WTC11 (cell line): ENCODE data around the gene LBH. TPM values are rescaled to one million over a fixed set of nuclear protein-coding genes. Genes with fewer than 3 reads are reported as not detected.

Source experiments
- ATAC-seq: fragments of 200-7000 bp; cut with Tn5 transposase; 2 replicates; pipeline ENCODE4 v1.10.0; 2021; ENCODE audit warnings: mild to moderate bottlenecking, moderate library complexity
- CTCF ChIA-PET: fragments of 300-600 bp; sonication (Branson Sonifier 250); formaldehyde crosslinking; loops from one replicate; lab custom pipeline; 2021; ENCODE audit warnings: antibody characterized with exemption; lab: Charles Lee
- POLR2A ChIA-PET: fragments of 350-600 bp; sonication (Branson Sonifier 250); formaldehyde crosslinking; loops from one replicate; lab custom pipeline; 2021; ENCODE audit warnings: antibody characterized with exemption; lab: Charles Lee
- DNase-seq: peaks from one replicate; pipeline ENCODE4 v3.0.0; 2021; ENCODE audit warnings: low spot score
- H3K27ac Mint-ChIP-seq: 2 replicates; pipeline ENCODE4 v1.8.0; 2021; ENCODE audit warnings: mixed read lengths
- H3K27me3 Mint-ChIP-seq: 2 replicates; pipeline ENCODE4 v1.8.0; 2021; ENCODE audit warnings: low read depth, mild to moderate bottlenecking, moderate library complexity, mixed read lengths
- H3K36me3 Mint-ChIP-seq: 2 replicates; pipeline ENCODE4 v1.8.0; 2021; ENCODE audit warnings: mixed read lengths
- H3K4me1 Mint-ChIP-seq: 2 replicates; pipeline ENCODE4 v1.8.0; 2022; ENCODE audit warnings: mixed read lengths
- H3K4me3 Mint-ChIP-seq: 2 replicates; pipeline ENCODE4 v1.8.0; 2021; ENCODE audit warnings: mild to moderate bottlenecking, moderate library complexity, mixed read lengths
- H3K9me3 Mint-ChIP-seq: 2 replicates; pipeline ENCODE4 v1.8.0; 2021; ENCODE audit warnings: mixed read lengths
- CREM ChIP-seq: sonication (generic); formaldehyde crosslinking; IDR thresholded peaks from 2 replicates; pipeline ENCODE4 v1.8.1; 2022; ENCODE audit warnings: mild to moderate bottlenecking, missing genetic modification reagents, moderate library complexity
- ETV6 ChIP-seq: sonication (generic); formaldehyde crosslinking; IDR thresholded peaks from 2 replicates; pipeline ENCODE4 v1.8.1; 2022; ENCODE audit warnings: mild to moderate bottlenecking, missing genetic modification reagents
- GRHL2 ChIP-seq: fragments of 250-450 bp; sonication (Bioruptor Pico); IDR thresholded peaks from 2 replicates; pipeline ENCODE4 v1.8.0; 2022; ENCODE audit warnings: mild to moderate bottlenecking, moderate library complexity; ENCODE audit not compliant: insufficient replicate concordance, severe bottlenecking
- IRF2 ChIP-seq: sonication (generic); formaldehyde crosslinking; IDR thresholded peaks from 2 replicates; pipeline ENCODE4 v1.8.0; 2022; ENCODE audit warnings: low read depth, missing genetic modification reagents, borderline replicate concordance
- JAZF1 ChIP-seq: fragments of 250-450 bp; sonication (Bioruptor Pico); IDR thresholded peaks from 2 replicates; pipeline ENCODE4 v1.9.0; 2021; ENCODE audit warnings: moderate library complexity, mild to moderate bottlenecking, inconsistent platforms
- JUN ChIP-seq: sonication (generic); formaldehyde crosslinking; IDR thresholded peaks from 2 replicates; pipeline ENCODE4 v1.8.0; 2023; ENCODE audit warnings: mild to moderate bottlenecking, missing genetic modification reagents
- MXD4 ChIP-seq: fragments of 250-450 bp; sonication (Bioruptor Pico); IDR thresholded peaks from 2 replicates; pipeline ENCODE4 v1.8.0; 2021; ENCODE audit warnings: mild to moderate bottlenecking, moderate library complexity, borderline replicate concordance
- NFATC4 ChIP-seq: fragments of 250-450 bp; sonication (Bioruptor Pico); IDR thresholded peaks from 2 replicates; pipeline ENCODE4 v1.9.0; 2021; ENCODE audit warnings: mild to moderate bottlenecking
- NFE2L1 ChIP-seq: sonication (generic); formaldehyde crosslinking; IDR thresholded peaks from 2 replicates; pipeline ENCODE4 v1.8.1; 2023; ENCODE audit warnings: missing genetic modification reagents
- OVOL2 ChIP-seq: fragments of 250-450 bp; sonication (Bioruptor Pico); IDR thresholded peaks from 2 replicates; pipeline ENCODE4 v1.9.0; 2021; ENCODE audit warnings: mild to moderate bottlenecking, borderline replicate concordance
- RELA ChIP-seq: sonication (generic); formaldehyde crosslinking; IDR thresholded peaks from 2 replicates; pipeline ENCODE4 v1.8.1; 2022; ENCODE audit warnings: missing genetic modification reagents, mild to moderate bottlenecking, borderline replicate concordance
- SP1 ChIP-seq: sonication (generic); formaldehyde crosslinking; conservative IDR thresholded peaks from 2 replicates; pipeline ENCODE4 v1.8.1; 2022; ENCODE audit warnings: missing genetic modification reagents
- ZNF219 ChIP-seq: sonication (generic); formaldehyde crosslinking; IDR thresholded peaks from 2 replicates; pipeline ENCODE4 v1.8.0; 2023; ENCODE audit warnings: missing genetic modification reagents, mild to moderate bottlenecking, borderline replicate concordance
- ZNF232 ChIP-seq: sonication (generic); formaldehyde crosslinking; IDR thresholded peaks from 2 replicates; pipeline ENCODE4 v1.8.0; 2022; ENCODE audit warnings: mild to moderate bottlenecking, missing genetic modification reagents
- total RNA-seq: library from RNA; stranded (reverse); gene quantifications from 3 replicates; pipeline ENCODE4 v1.2.3, GENCODE V29; 2021
- TF ChIP-seq, protein P1 (sequence below): fragments of 250-450 bp; sonication (Bioruptor Pico); IDR thresholded peaks from 2 replicates; pipeline ENCODE4 v1.9.0; 2021; ENCODE audit warnings: mild to moderate bottlenecking, borderline replicate concordance
- TF ChIP-seq, protein P2 (sequence below): sonication (generic); formaldehyde crosslinking; IDR thresholded peaks from 2 replicates; pipeline ENCODE4 v1.8.0; 2022; ENCODE audit warnings: mild to moderate bottlenecking, missing genetic modification reagents
- TF ChIP-seq, protein P3 (sequence below): sonication (generic); formaldehyde crosslinking; IDR thresholded peaks from 2 replicates; pipeline ENCODE4 v1.8.0; 2022; ENCODE audit warnings: missing genetic modification reagents
- TF ChIP-seq, protein P4 (sequence below): sonication (generic); formaldehyde crosslinking; IDR thresholded peaks from 2 replicates; pipeline ENCODE4 v1.8.1; 2023; ENCODE audit warnings: mild to moderate bottlenecking, missing genetic modification reagents, moderate library complexity
- TF ChIP-seq, protein P5 (sequence below): sonication (generic); formaldehyde crosslinking; IDR thresholded peaks from 2 replicates; pipeline ENCODE4 v1.8.0; 2023; ENCODE audit warnings: mild to moderate bottlenecking, missing genetic modification reagents

LBH gene
- total RNA-seq, 1 experiment from 2014 or later = 47.3 TPM

DNA sequence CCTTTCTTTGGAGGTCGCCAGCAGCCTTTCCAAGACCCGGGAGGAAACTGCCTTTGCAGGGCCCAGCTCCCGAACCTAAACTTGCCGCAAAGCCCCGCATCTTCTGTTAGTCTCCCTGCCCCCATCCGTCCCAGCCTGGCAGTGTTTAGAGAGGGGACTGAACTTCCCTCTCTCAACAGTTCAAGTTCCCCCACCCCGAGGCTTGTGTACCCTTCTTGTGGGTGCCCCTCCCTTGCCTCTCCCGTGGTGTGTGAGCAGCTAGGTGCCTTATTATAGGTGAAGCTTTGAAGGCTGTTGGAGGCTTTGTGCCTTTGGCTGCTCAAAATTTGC is 1.4 kb downstream of the LBH start (continued):
- TF ChIP-seq, protein P1, sequence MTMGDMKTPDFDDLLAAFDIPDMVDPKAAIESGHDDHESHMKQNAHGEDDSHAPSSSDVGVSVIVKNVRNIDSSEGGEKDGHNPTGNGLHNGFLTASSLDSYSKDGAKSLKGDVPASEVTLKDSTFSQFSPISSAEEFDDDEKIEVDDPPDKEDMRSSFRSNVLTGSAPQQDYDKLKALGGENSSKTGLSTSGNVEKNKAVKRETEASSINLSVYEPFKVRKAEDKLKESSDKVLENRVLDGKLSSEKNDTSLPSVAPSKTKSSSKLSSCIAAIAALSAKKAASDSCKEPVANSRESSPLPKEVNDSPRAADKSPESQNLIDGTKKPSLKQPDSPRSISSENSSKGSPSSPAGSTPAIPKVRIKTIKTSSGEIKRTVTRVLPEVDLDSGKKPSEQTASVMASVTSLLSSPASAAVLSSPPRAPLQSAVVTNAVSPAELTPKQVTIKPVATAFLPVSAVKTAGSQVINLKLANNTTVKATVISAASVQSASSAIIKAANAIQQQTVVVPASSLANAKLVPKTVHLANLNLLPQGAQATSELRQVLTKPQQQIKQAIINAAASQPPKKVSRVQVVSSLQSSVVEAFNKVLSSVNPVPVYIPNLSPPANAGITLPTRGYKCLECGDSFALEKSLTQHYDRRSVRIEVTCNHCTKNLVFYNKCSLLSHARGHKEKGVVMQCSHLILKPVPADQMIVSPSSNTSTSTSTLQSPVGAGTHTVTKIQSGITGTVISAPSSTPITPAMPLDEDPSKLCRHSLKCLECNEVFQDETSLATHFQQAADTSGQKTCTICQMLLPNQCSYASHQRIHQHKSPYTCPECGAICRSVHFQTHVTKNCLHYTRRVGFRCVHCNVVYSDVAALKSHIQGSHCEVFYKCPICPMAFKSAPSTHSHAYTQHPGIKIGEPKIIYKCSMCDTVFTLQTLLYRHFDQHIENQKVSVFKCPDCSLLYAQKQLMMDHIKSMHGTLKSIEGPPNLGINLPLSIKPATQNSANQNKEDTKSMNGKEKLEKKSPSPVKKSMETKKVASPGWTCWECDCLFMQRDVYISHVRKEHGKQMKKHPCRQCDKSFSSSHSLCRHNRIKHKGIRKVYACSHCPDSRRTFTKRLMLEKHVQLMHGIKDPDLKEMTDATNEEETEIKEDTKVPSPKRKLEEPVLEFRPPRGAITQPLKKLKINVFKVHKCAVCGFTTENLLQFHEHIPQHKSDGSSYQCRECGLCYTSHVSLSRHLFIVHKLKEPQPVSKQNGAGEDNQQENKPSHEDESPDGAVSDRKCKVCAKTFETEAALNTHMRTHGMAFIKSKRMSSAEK (CRISPR knock-in tag) = no peak
- TF ChIP-seq SP1 (CRISPR knock-in tag) (no peak), ETV6 (CRISPR knock-in tag) (no peak), IRF2 (CRISPR knock-in tag) (no peak), NFATC4 (CRISPR knock-in tag) (no peak), ZNF232 (CRISPR knock-in tag) (no peak)
- TF ChIP-seq, protein P2, sequence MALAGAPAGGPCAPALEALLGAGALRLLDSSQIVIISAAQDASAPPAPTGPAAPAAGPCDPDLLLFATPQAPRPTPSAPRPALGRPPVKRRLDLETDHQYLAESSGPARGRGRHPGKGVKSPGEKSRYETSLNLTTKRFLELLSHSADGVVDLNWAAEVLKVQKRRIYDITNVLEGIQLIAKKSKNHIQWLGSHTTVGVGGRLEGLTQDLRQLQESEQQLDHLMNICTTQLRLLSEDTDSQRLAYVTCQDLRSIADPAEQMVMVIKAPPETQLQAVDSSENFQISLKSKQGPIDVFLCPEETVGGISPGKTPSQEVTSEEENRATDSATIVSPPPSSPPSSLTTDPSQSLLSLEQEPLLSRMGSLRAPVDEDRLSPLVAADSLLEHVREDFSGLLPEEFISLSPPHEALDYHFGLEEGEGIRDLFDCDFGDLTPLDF = no peak
- TF ChIP-seq, protein P3, sequence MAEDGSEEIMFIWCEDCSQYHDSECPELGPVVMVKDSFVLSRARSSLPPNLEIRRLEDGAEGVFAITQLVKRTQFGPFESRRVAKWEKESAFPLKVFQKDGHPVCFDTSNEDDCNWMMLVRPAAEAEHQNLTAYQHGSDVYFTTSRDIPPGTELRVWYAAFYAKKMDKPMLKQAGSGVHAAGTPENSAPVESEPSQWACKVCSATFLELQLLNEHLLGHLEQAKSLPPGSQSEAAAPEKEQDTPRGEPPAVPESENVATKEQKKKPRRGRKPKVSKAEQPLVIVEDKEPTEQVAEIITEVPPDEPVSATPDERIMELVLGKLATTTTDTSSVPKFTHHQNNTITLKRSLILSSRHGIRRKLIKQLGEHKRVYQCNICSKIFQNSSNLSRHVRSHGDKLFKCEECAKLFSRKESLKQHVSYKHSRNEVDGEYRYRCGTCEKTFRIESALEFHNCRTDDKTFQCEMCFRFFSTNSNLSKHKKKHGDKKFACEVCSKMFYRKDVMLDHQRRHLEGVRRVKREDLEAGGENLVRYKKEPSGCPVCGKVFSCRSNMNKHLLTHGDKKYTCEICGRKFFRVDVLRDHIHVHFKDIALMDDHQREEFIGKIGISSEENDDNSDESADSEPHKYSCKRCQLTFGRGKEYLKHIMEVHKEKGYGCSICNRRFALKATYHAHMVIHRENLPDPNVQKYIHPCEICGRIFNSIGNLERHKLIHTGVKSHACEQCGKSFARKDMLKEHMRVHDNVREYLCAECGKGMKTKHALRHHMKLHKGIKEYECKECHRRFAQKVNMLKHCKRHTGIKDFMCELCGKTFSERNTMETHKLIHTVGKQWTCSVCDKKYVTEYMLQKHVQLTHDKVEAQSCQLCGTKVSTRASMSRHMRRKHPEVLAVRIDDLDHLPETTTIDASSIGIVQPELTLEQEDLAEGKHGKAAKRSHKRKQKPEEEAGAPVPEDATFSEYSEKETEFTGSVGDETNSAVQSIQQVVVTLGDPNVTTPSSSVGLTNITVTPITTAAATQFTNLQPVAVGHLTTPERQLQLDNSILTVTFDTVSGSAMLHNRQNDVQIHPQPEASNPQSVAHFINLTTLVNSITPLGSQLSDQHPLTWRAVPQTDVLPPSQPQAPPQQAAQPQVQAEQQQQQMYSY (CRISPR knock-in tag) = no peak
- TF ChIP-seq, all 79 proteins: peak for 0

DNA sequence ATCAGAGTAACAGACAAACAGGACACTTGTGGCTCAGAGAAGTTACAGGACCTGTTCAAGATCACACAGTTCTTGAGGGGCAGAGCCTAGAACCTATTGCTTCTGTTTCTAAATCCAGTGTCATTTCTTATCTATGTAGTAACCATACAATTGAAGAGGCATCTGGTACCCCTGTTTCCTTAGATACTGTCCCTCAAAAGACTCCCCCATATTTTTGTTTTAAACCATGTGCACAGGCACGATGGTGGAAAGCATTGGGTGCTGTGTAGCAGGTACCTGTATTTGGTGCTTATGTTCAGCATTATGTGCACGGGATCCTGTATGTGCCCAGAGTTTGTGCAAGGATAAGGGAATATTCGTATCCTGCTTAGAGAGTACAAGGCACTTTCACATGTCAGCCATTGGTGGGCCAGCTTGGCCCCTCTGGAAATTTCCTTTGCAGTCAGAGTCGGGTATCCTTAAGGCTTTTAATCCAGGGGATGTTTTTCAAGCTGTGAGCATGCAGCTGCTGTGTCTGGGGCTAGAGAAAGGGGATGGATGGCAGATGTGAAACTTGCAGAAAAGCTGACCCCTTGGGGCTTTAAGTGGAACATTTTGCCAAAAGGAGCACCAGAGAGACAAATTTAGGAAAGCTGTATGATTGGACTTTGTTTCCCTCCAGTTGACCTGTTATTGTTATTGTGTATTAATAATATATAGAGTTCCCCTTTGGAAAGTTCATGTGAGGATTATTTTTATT is 2.1 kb downstream of the LBH start:
- DNase-seq = no peak
- POLR2A ChIA-PET = interaction anchor here (0.6 kb wide), 1 partner anchor 147 kb away, joined by 4 read pairs; no protein-coding TSS in a partner anchor
- CTCF ChIA-PET = interaction anchor here (0.6 to 2.4 kb wide), 7 partner anchors 11 to 478 kb away, joined by 3 to 18 read pairs (median 5); no protein-coding TSS in a partner anchor
- Mint-ChIP-seq H3K4me1 (peaks cover 41% of the 10 kb centered on the region), H3K9me3 (no peaks in the 10 kb centered on the region), H3K36me3 (peaks cover 16% of the 10 kb centered on the region), H3K27ac (no peak overlapping the region), H3K4me3 (peak overlapping the region; percentile 75), H3K27me3 (peaks cover 30% of the 10 kb centered on the region)
- no peak for ATAC-seq
- TF ChIP-seq, protein P3 (CRISPR knock-in tag) = no peak
- TF ChIP-seq JUN (no peak), ZNF219 (no peak), GRHL2 (CRISPR knock-in tag) (no peak), CREM (CRISPR knock-in tag) (no peak), NFE2L1 (no peak), RELA (CRISPR knock-in tag) (no peak), NFATC4 (CRISPR knock-in tag) (no peak), MXD4 (CRISPR knock-in tag) (no peak), OVOL2 (CRISPR knock-in tag) (no peak), JAZF1 (CRISPR knock-in tag) (no peak)
- TF ChIP-seq, protein P4, sequence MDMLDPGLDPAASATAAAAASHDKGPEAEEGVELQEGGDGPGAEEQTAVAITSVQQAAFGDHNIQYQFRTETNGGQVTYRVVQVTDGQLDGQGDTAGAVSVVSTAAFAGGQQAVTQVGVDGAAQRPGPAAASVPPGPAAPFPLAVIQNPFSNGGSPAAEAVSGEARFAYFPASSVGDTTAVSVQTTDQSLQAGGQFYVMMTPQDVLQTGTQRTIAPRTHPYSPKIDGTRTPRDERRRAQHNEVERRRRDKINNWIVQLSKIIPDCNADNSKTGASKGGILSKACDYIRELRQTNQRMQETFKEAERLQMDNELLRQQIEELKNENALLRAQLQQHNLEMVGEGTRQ (CRISPR knock-in tag) = no peak
- TF ChIP-seq, protein P5, sequence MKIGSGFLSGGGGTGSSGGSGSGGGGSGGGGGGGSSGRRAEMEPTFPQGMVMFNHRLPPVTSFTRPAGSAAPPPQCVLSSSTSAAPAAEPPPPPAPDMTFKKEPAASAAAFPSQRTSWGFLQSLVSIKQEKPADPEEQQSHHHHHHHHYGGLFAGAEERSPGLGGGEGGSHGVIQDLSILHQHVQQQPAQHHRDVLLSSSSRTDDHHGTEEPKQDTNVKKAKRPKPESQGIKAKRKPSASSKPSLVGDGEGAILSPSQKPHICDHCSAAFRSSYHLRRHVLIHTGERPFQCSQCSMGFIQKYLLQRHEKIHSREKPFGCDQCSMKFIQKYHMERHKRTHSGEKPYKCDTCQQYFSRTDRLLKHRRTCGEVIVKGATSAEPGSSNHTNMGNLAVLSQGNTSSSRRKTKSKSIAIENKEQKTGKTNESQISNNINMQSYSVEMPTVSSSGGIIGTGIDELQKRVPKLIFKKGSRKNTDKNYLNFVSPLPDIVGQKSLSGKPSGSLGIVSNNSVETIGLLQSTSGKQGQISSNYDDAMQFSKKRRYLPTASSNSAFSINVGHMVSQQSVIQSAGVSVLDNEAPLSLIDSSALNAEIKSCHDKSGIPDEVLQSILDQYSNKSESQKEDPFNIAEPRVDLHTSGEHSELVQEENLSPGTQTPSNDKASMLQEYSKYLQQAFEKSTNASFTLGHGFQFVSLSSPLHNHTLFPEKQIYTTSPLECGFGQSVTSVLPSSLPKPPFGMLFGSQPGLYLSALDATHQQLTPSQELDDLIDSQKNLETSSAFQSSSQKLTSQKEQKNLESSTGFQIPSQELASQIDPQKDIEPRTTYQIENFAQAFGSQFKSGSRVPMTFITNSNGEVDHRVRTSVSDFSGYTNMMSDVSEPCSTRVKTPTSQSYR (CRISPR knock-in tag) = no peak
